MV-4-11 (cell line): Measurements from ENCODE around the gene KBTBD12.
A peak's percentile ranks its signal among the peaks of the same experiment; 100 is the strongest.

ENCODE experiments used
- DNase-seq: peaks from one replicate; lab custom pipeline; 2025; lab: John Stamatoyannopoulos, UW

Gene KBTBD12

DNA sequence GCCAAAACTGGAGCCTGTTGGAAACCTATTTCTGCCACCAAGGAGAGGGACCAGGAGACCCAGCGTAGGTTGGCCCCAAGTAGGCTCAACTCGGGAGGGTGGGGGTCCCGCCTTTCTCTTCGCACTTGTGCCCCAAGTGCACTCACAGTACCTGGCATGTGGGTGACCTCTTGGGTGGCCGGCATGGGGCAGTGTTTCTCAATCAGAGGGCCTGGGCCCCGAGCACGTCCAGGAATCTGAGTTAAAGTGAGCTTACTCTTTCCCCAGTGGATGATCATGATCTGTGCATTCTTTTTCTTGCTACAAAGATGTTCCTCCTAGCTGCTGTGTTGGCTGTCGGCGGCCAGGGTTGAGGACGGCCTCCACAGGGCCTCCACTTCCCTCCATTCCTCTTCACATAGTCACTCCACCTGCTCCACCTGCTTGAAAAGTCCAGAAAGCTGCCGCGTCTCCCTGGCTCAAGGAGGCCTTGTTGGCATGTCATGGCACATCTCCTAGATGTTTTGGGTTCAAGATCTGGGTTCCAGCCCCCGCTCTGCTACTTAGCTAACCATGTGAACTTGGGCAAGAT is 70.7 kb downstream of the KBTBD12 start:
- DNase-seq, result no peak

DNA sequence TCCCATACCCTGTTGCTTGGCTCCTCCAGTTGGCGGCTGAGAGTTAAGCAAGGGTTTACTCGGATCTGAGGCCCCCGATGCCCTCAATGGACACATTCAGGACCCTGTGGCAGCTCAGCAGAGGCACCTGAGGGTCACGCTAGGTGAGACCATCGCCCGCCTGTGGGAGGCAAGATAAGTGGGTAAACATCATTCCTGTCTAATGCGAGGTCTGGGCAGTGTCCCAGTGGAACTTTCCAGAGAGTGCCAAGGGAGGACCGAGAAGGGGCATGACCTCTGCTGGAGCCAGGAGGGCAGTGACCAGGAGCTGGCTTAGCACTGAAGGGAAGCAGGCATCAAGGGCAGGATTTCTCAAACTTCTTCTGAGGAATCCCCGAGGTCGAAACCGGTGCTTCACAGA is 71.8 kb downstream of the KBTBD12 start:
- no peak for DNase-seq

DNA sequence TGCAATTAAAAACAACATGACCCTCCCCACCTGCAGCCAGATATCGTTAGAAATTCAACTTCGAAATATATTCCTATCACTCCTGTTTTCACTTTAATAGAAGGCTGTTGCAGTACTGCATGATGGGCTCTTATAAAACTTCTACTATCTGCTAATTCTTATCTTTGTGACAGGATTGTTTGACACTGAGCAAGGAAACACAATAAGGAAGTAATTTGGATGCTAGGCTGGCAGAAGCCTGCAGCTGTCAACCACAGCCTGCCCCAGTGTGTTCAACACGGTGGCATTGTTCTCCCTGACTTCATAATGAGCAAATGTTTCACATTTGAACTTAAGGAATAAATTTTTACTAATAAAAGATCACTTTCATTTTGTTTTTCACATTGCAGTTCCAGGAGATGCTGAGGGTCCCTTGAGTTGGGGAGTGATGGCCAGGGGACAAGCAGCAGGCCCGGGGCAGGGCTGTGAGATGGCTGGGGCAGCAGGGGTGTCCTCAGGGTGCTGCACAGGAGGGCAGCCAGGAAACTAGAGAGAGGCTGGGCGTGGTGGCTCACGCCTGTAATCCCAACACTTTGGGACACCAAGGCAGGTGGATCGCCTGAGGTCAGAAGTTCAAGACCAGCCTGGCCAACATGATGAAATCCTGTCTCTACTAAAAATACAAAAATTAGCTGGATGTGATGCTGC is 72.4 kb downstream of the KBTBD12 start:
- peak; percentile 63 for DNase-seq

DNA sequence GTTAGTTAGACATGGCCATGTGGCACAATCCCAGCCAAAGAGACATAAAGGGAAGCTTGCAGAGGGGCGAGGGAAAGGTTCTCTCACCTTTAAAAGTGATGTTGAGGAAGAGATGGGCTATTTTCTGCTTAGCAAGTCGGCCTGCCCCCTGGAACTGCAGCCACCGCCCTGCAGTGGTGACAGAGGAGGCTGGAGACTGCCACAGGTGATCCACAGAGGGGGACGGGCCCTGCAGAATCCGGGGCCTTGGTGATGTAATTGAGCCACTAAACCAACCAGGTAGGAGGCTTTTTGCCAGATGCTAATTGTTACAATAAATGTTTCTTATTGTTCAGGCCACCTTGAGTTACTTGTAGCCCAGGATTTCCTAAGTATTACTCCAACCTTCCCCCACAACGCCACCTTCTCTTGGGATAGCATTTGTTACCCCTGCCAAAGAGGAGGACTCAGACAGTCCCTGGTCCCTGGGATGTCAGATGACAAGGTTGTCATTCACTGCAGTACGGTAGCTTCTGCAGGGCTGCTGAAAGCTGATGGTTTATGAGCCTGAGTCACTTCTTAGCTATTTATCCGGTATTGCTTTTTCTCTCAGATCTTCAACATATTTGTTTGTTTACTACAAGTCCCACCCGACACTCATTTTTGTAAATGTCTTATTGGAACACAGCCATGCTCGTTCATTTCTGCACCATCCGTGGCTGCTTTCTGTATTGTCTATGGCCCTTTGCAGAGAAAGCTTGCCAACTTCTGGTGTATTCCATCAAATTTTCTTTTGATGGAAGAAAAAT is 73.9 kb downstream of the KBTBD12 start:
- no peak for DNase-seq

DNA sequence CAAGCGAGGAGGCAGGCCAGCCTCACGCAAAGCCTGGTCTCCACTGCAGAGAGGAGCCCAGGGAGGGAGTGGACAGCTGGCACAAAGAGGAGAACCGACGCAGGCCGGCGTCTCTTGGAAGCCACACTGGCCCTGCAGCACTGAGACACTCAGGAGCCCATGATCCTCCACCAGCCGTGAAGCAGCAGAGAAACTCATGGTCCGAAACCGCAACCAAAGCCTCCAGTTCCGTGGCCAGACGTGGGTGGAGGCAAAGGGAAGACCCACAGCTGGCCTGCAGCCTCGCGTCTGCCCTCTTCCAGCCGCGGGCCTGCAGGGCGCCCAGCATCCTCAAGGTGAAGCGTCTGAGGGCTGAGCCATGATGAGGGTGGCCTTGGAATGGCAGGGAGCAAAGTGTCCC is 75.0 kb downstream of the KBTBD12 start:
- DNase-seq, result no peak

DNA sequence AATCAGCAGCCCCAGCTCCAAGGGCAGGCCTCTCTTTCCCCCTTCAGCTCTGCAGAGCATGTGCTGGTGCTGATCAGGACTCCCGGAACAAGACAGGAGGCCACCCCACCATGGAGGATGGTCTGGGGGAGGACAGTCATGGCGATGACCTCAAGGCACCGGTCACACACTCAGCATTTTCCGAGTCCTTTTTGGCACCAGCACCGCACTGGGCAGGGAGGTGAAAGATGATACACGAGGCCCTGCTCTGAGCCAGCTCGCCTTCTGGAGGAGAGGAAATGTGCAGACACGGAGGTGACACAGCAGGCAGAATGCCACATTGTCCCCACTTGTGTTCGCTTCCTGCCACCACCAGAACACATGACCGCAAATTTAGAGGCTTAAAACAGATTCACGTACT is 75.4 kb downstream of the KBTBD12 start:
- DNase-seq, result no peak

DNA sequence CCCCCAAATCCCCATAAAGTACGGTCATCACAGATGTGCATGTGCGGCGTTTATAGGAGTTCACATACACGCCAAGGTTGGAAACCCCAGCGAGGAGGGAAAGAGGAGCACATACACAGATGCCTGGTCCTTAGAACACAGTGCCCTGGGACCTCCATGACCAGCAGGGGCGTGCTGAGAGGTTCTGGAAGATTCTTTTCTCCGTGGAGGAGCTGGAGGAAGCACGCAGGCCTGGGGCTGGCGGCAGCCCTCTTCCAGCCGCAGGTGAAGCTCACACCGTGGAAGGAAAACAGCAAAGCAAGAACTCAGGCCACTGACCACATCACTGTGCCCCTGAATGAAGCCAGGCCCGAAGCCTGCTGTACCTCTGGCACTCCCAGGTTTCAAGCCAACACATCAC is 76.2 kb downstream of the KBTBD12 start:
- DNase-seq, result no peak

DNA sequence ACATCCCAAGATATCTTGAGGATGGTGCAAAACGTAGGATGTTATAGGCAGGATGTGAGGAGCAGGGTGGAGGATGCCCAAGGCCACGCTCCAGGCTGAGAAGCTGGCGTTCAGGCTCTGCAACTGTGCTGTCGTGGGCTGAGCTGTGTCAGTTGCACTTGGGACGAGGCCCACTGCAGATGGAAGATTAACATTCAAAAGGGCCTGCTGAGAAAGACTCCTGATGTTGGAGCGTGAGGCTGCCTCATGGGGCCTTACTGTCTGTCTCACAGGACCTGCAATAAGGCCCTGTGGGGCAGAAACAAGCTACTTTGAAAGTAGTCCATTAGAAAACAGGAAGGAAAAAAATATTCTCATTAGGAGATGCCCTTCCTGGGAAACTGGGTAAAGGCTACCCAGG is 76.6 kb downstream of the KBTBD12 start:
- DNase-seq, result no peak

DNA sequence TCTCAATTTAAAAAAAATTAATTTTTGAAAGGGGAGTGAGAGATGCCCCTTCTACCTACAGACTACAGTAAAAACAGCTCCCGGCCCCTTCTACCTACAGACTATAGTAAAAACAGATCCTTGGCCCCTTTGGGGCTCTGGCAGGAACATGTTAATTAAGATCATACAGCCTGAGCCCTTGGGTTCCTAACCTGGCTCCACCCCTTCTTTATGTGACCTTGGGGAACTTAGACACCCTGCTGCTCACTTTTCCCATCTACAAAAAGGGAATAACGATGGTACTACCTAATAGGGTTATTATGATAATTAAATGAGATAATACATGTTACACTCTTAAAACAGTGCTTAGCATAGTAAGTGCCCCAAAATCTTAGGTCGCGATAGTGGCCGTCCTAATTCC is 77.1 kb downstream of the KBTBD12 start:
- no peak for DNase-seq

DNA sequence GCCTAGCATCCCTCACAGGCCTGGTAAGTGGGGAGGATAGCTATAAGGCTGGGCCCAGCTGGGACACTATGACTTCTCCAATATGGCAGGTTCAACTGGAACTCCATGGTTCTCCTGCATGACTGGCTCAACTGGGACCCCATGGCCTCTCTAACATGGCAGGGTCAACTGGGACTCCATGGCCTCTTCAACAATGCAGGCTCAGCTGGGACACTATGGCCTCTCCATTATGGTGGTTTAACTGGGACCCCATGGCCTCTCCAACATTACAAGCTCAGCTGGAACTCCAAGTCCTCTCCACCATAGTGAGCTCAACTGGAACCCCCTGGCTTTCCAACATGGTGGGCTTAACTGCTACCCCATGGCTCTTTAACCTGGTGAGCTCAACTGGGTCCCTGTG is 79.0 kb downstream of the KBTBD12 start:
- no peak for DNase-seq

DNA sequence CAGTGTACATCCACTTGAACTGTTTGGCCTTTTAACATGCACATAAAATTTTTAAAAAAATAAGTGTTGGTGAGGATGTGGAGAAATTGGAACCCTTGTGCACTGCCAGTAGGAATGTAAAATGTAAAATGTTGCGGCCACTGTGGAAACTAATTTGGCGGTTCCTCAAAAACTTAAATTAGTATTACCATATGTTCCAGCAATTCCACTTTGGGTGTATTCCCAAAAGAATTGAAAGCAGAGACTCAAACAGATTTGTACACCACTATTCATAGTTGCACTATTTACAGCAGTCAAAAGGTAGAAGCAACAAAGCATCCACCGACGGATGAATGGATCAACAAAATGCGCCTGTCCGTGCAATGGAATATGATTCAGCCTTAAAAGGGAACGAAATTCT is 82.0 kb downstream of the KBTBD12 start:
- no peak for DNase-seq

DNA sequence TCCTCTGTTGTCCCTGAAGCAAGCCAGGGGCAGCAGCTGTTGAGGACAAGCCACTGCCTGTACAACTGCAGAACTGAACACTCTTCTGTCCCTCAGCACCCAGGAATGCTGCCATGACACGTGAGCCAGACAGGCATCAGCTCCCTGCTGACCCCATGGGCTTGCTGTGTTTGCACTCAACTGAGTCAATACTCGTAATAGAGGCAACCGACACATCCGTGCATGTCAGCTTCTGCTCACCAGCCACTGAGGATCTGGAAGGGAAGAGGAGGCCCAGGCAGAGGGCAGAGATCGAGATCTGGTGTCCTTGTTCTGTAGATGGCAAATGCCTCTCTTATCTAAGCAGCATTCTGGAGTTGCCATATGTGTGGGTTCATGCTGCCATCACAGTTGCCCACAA is 82.9 kb downstream of the KBTBD12 start:
- no peak for DNase-seq

DNA sequence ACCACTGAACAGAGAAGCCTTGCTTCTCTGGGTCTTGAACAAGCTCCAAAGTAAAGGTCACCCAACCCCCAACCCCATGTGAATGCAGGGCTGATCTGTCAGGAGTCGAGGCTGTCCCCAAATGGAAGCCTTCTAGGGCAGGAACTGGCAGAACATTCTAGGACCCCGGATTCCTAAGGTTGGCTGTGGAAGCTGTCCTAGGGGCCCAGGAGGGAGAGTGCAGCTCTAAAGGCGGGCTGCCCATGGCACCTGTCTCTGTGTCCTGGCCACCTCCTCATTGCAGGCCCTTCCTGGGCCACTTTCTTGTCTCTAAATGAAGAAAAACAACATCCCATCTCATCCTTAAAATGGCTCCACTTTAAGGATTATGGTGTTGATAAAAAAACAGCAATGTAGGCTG is 83.6 kb downstream of the KBTBD12 start:
- DNase-seq, result no peak

DNA sequence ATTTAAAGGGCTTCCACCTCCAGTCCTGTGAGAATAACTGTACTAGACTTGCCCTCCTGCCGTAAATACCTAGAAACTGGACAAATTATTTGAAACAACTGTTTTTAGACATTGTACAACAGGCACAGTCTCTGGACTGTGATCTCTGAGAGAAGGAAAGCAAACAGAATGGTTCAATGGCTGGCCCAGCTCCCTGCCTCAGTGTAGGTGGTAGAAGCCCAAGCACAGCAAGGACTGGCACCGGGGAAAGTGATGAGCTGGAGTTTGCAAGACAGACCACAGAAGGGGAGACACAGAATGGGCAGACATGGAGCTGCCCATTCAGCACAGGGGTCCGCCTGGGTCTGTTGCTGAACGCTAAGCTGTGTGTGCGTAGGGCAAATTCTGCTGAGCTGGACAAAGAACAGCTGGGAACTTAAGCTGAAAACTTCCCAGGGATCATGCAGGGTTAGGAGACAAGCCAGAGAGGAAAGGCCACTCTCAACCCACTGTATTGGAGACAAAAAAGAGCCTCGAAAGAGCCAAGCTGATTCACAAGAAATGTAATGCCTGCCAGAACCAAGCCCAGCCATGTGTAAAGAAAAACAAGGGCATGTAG is 84.6 kb downstream of the KBTBD12 start:
- no peak for DNase-seq

DNA sequence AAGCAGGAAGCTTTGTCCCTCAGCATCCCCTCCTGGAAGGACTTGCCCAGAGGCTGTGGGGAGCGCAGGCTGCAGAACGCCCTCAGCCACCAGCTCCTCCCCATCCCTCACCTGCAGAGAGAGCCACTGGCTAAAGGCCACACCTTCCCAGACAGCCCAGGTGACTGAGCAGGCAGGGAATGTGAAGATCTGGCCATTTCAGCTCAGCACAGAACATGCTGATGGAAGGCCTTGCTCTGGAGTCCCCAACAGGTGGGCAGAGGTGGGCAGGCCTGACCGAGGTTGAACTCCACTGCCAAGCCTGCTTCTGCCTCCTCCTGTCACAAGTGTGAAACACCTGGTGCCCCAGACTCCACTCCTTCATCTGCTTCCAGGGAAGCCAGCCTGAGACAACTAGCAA is 86.5 kb downstream of the KBTBD12 start:
- no peak for DNase-seq

DNA sequence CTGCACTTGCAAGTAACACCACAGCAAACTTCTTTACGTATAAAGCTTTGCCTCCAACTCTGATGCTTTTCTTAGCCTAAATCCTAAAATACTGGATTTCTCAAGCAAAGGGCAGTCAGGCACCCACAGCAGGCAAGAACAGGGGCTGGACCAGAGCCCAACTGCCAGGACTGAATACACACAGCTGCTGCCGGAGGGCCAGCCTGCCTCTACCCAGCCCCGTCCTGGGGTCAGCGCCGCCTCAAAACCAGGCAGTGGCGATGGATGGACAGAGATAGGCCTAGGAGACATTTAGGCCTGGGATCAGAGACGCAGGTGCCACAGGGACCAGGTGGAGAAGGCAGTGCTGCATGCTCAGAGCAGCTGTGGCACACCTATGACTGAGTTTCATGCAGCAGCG is 89.6 kb downstream of the KBTBD12 start:
- no peak for DNase-seq

DNA sequence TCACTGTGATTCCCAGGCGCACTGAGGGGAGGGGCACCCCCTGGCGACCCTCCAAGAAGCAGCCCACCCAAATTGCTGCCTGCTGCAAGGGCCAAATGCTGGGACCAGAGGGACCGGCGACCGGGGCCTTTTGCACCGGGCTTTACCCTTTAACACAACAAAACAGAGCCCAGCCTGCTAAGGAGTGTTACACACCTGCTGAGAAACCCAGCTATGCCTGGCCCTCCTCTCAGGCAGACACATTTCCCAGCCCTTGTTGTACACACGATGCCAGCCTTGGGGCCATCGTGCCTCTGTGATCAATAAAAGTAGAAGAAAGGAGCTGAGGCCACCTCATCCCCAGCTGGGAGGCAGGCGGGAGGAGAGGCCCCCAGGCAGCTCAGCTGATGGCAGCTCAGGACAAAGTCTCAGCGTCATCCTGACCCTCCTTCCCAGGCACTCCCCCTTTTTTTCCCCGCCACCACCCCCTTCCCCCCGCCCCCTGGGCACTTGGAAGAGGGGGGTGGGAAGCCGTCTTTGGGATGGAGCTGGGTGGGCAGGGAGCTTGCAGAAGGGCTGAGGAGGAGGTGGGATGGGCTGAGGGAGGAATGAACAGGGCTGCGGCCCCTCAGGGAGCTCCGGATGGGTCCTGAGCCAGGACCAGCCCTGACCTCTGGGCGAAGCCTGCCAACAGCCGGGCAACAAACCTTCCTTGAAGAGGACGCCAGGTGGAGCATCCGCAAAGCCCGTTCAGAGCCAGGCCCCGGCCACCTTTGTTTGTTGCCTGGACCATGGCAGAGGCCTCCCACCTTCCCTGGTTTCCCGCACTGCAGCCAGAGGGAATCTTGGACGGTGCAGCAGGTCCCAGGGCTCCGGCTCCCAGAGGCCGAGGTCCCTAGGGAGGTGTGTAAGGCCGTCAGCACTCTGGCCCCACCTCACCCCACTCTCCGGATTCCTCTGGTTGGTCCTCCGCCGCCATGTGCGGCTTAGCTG is 91.3 kb downstream of the KBTBD12 start:
- DNase-seq, result no peak

DNA sequence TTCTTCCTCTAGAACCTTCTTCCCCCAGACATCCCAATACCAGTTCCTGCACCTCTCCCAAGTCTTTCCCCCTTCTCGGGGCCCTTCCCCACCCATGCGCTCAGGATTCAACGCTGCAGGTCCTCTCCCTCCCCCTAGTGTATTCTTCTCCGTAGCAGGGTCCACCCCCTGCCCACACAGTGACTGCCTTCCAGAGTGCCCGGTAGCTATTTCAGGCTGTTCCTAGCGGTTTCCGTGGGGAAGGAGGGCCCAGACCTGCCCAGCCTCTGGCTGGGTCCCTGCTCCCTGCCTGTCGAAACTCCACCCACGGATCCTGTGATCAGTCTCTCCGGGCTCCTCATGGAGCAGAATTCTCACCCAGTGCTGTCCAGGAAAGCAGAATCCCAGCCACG is 92.0 kb downstream of the KBTBD12 start:
- DNase-seq, result no peak

DNA sequence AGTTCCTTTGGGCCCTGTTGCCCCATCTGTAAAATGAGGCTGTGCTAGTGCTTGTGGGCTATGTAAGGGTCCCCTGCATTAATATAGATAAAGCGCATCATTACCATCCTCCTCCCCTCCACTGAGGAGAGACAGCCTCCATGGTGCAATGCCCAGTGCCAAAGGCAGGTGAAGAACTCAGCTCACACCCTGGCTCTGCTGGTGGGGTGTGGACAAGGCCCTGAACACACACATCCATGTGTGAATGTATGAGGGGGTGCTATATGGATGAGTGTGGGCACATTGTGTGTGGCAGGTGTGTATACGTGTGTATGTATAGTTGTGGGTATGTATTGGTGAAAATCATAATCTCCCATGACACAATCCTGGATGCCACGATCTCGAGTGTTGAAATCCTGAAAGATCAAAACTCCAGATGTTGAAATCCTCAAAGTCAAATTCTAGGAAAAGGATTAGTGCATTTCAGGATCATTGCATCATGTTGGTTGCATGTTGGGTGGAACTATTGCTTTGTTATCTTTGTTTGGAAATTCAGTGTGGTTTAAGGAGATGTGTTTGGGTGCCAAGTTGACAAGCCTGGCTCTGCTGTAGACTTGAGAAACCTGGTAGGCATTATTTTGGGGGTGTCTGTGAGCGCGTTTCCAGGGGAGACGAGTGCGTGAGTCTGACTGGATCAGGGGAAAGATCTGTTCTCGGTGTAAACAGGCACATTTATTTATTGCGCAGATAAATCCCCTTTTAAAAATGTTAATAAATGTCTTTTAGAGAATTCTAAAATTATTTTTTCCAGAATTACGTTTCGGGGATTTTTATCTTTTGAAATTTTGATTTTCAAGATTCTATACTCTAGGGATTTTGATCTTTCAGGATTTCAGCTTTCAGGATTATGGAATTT is 95.2 kb downstream of the KBTBD12 start:
- peak; percentile 85 for DNase-seq

DNA sequence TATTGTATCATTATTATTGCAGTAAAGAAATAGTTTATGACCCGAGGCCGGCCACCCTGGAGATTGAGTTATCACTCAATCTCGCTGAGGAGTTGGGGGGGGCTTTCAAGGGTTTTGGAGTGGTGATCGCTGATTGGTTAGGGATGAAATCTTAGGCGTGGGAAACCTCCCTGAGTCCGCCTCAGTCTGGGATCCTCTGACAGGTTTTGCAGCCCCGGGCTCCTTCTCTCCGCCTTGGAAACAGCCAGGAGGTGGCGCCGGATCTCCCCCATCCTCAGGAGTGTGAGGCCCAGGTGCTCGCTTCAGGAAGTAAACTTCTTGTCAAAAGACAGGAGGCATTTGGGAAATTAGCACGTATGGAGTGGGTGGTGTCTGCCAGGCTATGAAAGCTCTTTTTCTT is 96.1 kb downstream of the KBTBD12 start:
- DNase-seq, result no peak

DNA sequence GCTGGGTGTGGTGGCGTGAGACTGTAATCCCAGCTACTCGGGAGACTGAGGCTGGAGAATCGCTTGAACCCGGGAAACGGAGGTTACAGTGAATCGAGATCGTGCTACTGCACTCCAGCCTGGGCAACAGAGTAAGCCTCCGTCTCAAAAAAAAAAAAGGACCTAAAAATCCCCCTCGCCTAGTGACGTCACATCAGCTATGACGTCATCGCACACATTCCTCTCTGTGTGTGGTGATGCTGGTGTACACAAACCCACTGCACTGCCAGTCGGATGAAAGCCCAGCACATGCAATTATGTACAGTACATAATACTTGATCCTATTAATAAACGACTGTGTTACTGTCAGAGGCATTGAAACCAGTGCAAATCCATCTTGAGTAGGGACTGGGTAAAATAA is 97.0 kb downstream of the KBTBD12 start:
- DNase-seq, result peak; percentile 8
